Activated T-helper 1 cell treated with anti-CD3 and anti-CD28 coated beads, Interleukin-2, amount 50 U/mL, for 16 hours (primary cell): Measurements from ENCODE around the gene NT5C2.
"Not testable (repeated sequence)": the region's sequence is repeated elsewhere in the genome, so short reads cannot be mapped to it uniquely, and the experiment has no call there.

Source experiments
- DNase-seq, 2 donors: peaks; one replicate each; pipeline ENCODE4 v3.0.0-alpha.2; 2020; ENCODE audit warnings: low read depth in 1 of 2, low spot score in 1 of 2

Gene NT5C2

DNA sequence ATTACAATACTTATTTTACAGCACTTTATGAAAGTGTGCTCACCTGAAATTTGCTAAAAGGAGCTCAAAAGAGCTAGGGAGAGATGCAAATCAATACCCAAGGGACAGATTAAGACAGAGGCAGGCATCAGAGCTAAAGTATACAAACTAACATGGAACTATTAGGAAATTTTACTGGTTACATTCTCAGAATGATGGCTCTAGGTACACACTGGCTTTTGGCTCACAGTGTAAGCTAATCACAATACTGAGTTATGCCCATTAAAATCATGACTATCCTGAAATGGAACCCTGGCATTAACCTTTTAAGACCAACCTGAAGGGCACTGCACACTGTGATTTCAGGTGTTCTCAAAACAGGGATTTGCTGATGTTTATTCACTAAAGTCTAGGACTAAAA, 98.1 kb downstream of the NT5C2 start:
- no peak for DNase-seq

DNA sequence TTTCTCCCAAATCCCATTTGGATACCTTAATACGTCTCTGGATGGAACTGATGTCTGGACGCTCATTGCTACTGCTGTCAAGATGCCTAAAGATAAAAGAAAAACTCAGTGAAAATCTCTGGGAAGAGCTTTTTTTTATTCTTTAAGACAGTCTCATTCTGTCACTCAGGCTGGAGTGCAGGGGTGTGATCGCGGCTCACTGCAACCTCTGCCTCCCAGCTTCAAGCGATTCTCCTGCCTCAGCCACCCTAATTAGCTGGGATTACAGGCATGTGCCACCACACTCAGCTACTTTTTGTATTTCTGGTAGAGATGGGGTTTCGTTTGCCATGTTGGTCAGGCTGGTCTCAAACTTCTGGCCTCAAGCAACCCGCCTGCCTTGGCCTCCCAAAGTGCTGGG, 102.2 kb downstream of the NT5C2 start:
- DNase-seq: no peak

DNA sequence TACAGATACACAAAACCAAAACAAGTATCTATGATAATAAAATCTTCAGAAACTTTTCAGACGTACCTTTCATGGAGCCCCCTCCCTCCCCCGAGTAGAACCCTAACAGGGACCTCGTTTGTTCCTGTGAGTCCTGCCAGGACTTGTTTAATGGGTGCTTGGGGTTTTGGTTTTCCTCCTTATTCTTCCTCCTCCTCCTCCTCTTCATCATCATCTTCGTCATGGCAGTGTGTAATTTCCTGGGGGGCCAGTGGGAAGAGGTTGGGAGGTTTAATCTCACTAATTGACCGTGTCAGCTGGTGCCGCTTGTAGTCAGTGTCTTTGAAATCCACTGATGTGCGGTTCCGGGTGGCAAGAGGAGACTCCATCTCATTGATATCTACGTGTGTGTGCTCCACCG, 103.6 kb downstream of the NT5C2 start:
- DNase-seq: no peak

DNA sequence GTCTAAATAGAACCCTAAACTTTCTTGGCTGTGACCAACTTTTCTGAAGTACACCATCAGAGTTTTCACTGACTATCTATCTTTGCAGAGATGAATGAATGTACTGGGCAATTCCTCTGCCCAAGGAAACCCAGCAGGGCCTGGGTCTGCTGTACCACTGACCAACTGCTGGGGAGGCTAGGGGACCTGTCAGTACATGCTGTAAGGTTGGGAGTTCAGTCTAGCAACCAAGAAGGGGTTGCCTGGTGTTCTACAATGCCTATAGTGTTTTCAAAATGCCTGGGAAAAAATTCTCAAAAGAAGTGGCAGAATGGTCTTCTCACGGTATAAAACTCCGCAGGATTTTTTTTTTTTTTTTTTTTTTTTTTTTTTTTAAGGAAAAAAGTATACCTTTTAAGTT, 106.3 kb downstream of the NT5C2 start:
- DNase-seq: no peak

DNA sequence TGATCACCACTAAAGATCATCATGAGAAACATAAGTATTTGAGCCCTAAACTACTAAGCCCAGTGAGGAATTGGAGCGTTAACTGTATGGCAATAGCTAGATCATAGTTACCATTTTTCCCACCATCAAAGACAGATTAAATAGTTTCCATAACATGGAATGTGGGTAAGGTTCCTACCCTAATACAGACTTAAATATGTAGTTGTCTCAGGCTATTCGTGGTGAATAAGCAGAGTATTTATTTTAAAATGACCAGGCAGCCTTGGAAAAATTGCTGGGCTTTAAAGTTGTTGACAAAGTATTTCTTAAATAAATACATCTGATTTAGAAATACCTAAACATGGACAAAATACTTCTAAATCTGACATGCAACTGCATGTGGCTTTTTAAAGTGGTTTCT, 106.8 kb downstream of the NT5C2 start:
- no peak for DNase-seq

DNA sequence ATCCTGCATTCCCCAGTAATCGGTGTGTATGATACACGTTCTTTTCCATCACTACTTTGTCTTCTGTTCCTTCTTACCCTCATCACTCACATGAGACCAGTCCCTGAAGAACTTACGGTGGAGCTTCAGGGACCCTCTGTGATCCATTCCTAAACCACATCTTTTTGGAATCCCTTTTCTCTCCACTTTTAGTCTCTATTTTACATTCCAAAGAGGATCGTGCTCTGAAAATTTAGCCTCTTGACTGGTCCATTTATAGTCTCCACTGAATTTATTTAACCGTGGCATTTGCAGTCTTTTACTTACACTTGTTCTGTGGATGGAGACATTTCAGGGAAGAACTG, 109.1 kb downstream of the NT5C2 start:
- DNase-seq: no peak

DNA sequence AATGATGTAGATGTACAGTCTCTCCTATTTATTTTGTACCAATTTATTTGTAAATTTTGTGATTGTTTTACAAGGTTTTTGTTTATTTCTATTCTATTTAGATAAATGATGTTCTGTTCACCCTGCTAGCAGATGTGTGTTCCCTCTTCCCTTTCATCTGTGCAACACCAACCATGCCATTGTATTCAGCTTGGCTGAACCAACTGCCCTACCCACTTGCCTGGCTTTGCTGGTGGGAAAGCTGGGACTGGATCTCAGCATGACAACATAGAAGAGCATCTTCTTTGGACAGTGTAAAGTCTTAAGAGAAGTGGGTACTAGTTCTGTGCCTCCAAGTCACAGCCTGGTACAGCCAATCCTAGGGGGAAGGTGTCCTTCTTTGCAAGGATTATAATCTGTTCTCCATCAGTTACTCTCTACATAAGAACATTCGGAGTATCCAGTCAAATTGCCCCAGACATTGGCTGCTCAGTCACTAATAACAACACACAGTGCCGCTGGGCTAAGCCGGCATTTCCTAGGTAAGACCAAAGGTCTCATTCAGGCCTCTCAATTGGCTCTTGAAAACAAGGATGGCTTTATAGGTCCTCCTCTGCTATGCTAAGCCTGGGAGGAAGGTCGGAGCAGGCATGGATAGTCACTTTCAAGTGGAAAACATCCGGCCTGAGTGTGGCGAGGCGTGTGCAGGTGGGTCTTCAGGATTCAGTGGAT, 109.7 kb downstream of the NT5C2 start:
- DNase-seq: no peak

DNA sequence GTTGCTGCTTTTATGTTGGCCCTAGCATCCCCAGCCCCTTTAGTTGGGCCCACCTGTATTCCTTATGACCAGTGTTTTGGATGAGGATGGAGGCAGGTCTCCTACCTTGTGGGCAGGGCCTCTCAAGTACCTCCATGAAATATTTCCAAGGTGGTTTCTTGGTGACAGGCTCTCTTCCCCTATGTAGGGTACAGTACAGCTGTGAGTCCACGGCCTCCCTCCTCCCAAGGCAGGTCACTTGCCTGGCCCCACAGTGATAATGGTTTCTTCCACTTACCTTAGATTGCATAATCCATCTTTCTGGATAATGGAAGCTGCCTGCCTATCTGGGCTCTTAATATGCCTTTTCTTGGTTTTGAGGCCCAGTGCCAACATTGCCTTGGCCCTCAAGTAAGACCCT, 110.4 kb downstream of the NT5C2 start:
- no peak for DNase-seq

DNA sequence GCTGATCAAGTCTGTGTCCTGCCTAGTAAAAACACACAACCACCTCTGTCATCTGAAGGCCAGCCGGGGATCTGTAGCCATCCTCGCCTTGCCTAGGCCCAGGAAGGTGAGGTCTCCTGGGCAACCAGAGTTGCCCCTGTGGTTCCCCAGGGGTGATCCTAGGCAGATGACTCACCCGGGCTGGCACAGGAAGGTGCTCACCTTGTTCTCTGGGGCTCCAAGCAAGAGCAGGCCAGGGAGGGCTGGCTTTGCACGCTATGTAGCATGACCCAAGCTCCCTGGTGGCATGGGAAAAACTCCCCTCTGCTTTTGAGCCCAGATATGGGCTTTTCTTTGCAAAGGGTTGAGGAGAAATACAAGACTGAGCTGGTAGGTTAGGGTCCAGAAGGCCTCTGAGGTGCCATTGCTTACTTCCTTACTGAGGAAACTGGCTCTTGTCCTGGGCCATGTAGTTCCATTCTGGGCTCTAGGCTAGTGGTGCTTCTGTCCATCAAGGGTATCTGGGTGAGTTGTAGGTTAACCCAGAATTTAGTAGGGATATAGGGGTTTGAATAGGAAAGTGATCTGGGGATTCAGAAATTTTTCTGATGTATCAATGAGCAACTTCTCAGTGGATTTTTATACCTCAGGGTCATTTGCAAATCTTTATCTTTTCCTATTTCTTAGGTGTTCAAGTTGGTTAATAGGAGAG, 112.0 kb downstream of the NT5C2 start:
- no peak for DNase-seq

DNA sequence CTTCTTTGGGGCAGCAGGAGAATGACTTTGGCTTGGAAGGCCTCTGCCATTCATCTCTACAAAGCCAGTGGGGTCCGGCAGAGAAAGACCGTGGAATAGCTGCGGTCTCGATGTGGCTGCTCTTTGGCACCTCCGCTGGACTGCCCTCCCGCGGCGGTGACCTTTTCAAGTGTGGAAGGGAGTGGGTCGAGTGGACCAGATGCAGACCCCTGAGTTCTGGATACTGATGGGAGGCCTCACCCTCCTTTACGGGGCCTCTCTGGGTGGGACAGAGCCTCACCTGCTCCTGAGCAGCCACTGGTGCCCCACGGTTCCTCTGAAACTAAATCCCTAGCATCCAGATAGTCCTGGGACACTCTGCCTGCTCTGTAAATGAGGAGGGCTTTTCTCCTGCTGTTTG, 113.1 kb downstream of the NT5C2 start:
- no peak for DNase-seq

DNA sequence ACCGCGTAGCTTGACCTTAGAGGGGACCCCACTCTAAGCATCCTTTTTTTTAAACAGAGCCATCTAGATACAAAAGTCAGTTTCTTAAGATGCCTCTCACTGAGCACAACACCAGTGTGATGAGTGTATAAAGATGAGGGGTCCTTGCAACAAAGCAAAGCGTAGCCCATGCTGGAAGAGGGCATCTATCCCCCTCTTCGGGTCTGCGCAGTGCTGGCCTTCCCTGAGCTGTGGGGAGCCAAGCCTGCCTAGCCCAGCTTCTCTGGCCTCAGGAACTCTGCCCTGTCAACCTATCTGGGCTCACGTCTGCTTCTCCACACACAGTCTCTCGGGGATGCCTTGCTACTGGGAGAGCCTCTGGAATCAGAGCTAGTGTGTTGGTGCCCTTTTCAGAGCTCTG, 114.0 kb downstream of the NT5C2 start:
- no peak for DNase-seq

DNA sequence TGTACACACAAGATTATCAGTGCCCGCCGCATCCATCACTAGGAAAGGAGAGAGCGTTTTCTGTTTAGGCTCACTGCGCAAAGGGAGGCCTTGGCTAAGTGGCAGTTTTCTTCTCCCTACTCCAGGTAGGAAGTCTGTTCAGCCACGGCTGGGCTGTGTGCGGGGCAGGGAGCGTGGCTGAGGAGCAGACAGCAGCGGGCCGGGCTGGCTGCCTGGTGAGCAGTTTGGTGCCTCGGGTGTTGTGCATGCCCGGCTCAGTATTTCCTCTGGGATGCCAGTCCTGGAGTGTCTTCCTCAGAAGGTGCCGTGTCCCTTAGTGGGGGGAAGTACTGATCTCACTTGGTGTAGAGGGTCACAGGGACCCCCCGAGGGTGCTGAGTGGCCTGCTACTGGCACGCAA, 114.4 kb downstream of the NT5C2 start:
- no peak for DNase-seq

DNA sequence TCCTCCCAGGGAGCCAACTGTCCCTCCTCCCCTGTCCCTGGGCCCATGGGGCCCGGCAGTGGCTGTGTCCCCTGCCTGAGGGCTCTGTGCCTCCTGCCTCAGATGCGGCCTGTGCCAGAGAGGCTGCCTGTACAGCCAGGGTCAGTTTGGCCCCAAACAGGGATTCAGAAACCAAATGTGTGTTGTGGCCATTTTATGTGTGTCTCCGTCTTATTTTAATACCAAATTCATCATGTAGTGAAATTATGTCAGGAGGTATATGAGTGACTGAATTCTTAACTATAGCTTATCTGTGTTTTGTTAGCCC, 114.8 kb downstream of the NT5C2 start:
- DNase-seq: no peak

DNA sequence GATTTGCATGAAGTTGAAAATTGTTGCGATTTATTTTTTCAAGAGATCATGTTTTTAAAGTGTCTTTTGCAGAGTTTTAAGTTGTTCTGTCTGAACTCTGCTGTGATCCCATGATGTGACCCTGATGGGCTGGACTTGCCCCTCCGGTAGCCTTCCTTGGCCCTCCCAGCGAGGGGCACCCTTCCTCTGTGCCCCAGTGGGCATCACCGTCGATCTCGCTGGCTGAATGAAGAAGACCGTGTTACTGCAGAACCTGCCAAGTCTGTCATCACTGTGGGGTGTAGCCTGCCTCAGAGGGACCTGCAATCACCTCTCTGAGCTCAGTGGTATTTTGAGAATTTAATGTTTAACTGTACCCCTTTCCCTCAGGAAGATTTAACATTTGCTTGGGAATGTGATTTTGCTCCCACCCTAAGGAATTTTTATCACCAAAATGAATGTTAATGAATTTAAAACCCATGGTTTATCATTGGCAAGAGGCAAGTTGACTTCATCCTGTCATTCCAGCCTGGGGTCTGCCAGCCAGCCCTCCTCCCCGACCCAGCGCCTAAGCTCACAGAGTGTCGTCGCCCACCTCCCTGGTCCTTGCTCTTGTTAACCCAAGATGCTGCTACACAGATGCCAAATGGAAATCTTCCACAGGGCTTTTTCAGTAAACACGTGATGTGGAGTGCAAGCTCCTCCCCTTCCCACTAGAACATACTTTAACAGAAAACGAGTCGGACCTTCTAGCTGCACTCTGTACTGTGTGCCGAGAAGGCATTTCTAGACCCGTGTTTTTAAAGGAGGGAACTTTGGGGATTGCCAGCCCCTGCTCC, 115.4 kb downstream of the NT5C2 start:
- no peak for DNase-seq

DNA sequence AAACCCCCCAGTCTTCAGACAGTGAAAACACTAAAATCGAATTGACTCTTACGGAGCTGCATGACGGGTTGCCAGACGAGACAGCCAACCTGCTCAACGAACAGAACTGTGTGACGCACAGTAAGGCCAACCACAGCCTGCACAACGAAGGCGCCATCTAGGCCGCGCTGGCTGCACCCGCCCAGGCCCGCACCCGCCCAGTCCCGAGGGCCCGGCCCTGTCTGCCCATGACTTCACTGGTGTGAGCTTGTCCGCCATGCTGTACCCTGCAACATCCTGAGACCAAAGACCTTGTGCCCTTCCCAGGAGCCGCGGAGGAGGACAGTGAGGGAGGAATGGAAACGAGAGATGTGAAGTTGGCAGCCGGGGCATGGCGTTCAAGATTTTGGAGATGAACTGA, 116.1 kb downstream of the NT5C2 start:
- DNase-seq: no peak

DNA sequence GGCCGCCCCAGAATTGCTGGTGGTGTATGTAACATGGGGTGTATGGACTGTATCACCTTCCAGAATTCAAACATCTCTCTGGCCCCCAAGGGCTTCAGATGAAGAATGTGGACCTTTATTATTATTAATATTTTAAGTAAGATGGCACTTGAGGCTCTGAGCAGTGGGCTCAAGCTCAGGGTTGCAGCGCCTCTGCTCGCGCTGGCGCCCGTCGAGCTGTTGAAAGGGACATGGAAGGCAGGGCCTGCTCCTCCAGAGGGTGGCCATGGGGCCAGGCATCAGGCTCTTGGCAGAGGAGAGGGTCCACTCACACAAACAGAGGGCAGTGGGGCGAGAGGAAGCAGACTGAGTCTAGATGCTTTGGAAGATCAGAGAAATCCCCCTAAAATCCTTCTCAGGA, 120.2 kb downstream of the NT5C2 start:
- no peak for DNase-seq

DNA sequence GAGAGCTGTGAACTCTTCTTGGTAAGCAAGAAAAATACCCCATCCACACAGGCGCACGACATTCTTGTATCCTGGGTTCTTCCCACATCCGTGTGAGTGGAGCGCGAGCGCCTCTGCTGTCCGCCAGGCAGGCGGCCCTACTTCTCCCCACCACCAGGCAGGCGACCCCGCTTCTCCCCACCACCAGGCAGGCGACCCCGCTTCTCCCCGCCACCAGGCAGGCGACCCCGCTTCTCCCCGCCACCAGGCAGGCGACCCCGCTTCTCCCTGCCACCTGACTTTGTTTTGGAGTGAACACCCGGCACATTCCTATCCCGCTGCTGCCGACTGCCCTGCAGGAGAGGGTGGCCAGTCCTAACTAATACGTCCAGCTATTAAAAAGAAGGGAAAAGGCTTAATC, 120.8 kb downstream of the NT5C2 start:
- DNase-seq: no peak

DNA sequence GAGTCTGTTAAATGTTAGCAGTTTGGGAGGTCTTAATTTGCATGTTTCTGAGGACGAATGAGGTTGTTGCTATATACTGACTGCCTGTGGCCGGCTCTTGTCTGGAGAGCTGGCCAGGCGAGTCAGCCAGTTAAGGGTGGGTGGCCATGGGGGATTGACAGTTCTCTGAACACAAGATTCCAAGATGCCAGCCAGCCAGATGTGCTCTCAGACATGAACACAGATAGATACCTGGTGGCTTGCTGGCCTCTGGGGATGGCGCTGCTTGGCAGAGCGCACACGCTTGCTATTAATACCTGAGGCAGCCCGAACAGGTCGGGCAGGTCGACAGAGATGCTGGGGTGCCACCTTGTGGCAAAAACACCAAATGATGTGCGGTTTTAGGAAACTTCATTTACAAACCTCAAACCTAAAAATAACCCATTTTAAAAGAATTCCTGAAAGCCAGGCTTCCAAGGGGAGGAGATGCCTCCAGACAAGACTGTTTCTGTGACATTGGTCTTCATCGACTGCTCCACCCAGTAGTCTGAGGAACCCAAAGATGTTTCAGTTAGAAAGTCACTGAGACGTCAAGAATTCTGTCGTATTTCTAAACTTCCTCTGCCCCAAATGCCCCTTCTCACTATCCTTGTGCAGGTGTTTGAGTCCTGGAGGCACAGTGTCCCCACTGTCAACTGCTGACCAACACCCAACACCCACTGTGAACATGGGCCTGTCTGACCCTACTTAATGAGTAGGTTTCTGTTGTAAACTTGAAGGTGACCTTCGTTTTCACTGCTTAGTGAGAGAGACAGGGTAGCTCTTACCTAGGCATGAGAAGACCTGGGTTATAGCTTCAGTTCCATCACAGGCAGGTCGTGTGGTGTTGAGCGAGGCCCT, 123.4 kb downstream of the NT5C2 start:
- peak; percentile 36 to 43 for DNase-seq

DNA sequence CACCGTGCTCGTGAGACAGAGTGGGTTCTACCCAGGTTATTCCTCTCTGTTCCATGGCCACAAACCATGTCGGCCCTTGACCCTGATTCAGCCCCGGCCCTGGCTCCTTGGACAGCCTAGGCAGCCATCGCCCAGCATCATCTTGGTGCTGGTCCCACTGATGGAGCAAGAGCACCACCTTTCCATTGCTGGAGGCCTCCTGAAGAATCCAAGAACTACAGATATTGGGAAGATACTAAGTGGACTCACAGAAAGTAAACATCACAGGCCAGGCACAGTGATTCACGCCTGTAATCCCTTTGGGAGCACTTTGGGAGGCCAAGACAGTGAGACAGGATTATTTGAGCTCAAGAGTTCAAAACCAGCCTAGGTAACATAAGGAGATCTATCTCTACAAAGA, 125.1 kb downstream of the NT5C2 start:
- DNase-seq: no peak

DNA sequence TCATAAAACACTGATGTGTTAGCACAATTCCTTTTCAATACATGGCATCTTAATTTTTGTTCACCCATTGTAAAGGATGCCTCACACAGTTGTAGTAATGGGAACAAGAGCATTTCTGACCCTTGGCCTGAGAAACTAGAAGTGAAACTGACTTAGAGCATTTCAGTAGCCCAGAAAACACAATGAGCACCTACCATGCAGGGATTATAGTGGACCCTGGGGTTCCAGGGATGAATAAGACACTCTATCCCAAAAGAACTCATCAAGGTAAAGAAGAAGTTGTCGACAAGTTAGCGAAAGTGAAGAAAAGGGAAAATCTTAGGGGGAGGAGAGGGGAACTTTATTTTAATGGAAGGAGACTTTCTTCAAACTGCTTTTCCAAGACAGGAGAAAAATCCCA, 125.6 kb downstream of the NT5C2 start:
- DNase-seq: no peak

DNA sequence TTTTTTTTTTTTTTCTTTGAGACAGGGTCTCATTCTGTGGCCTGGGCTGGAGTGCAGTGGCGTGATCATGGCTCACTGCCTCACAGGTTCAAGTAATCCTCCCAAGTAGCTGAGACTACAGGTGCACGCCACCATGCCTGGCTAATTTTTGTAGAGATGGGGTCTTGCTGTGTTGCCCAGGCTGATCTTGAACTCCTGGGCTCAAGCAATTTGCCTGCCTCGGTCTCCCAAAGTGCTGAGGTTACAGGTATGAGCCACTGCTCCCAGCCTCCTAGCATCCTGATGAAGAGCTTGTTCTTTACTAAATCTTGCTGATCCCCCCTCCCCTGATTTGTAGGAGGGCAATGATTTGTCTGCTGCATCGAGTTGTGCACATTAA, 126.0 kb downstream of the NT5C2 start:
- not testable (repeated sequence) for DNase-seq
